ENCODE results near the gene SNX22. TPM values are rescaled to one million over a fixed set of nuclear protein-coding genes. Genes with fewer than 3 reads are reported as not detected.

SNX22 gene
- total and polyA plus RNA-seq, 2 of the 8 experiments (the other 6 are each of a cell fraction or from before 2014, with no cell fraction given): 4.9 TPM

- ChIA-PET CTCF (ENCODE audit: partially characterized antibody) (interaction anchor here (1.7 to 2.2 kb wide), 3 partner anchors 16 to 36 kb away, joined by 3 to 5 read pairs (median 4); no protein-coding TSS in a partner anchor), POLR2A (ENCODE audit: partially characterized antibody) (interaction anchor here (1.3 kb wide), 1 partner anchor 24 kb away, joined by 3 read pairs; the partner anchor contains the start of gene CIAO2A)
- Histone ChIP-seq H3K27me3 (replicated peaks in 1 of 4; ENCODE audit: control insufficient read depth in 3 of 4, extremely low read depth in 1 of 4, insufficient read depth in 3 of 4, low read length in 3 of 4) (no peaks in the 10 kb centered on the region), H3K4ac (replicated peaks; ENCODE audit: insufficient read length, low read depth, low read length) (no peak overlapping the region), H2BK120ac (replicated peaks; ENCODE audit: low read depth, low read length) (no peak overlapping the region), H3K79me2 (ENCODE audit: control insufficient read depth in 1 of 2, insufficient read depth in 2 of 2, low read length in 2 of 2) (no peaks in the 10 kb centered on the region), H2BK12ac (ENCODE audit: low read depth, low read length) (no peak overlapping the region), H2AK5ac (ENCODE audit: low read depth, low read length) (no peak overlapping the region), H2BK15ac (ENCODE audit: low read length) (no peak overlapping the region), H4K20me1 (replicated peaks in 1 of 2; ENCODE audit: control insufficient read depth in 1 of 2, insufficient read depth in 2 of 2, low read length in 2 of 2) (peaks cover 0 to 3% of the 10 kb centered on the region in 2 experiments), H3K4me2 (ENCODE audit: insufficient read depth in 1 of 2, low read depth in 2 of 2, low read length in 2 of 2) (no peak overlapping the region), H3K4me3 (ENCODE audit: extremely low read depth in 1 of 4, insufficient read depth in 2 of 4, low read depth in 3 of 4, low read length in 4 of 4) (no peak overlapping the region), H2BK5ac (ENCODE audit: low read depth, low read length) (no peak overlapping the region), H3K14ac (ENCODE audit: insufficient read length) (no peak overlapping the region), H3K9ac (replicated peaks in 1 of 4; ENCODE audit: extremely low read depth in 1 of 4, low read depth in 3 of 4, low read length in 3 of 4) (no peak overlapping the region), H2AFZ (ENCODE audit: low read length) (no peak overlapping the region), H4K5ac (ENCODE audit: insufficient read length, low read depth, low read length) (no peak overlapping the region), H2BK20ac (ENCODE audit: low read length) (no peak overlapping the region), H3K23me2 (ENCODE audit: low read depth, low read length) (no peaks in the 10 kb centered on the region), H3K56ac (replicated peaks; ENCODE audit: insufficient read length, low read depth, low read length) (no peak overlapping the region), H3K36me3 (ENCODE audit: control insufficient read depth in 2 of 4, insufficient read depth in 4 of 4, low read length in 3 of 4) (peaks cover 2 to 42% (median 10%) of the 10 kb centered on the region in 4 experiments; a peak in 6 of 8 replicates), H3K27ac (ENCODE audit: low read depth, low read length) (no peak overlapping the region), H4K8ac (ENCODE audit: extremely low read depth, insufficient read depth, low read length) (no peak overlapping the region), H3K4me1 (replicated peaks in 1 of 4; ENCODE audit: control insufficient read depth in 3 of 4, insufficient read depth in 4 of 4, low read length in 3 of 4) (no peaks in the 10 kb centered on the region), H3K9me3 (ENCODE audit: insufficient read depth in 2 of 2, low read depth in 1 of 2, low read length in 1 of 2) (no peaks in the 10 kb centered on the region), H3K79me1 (ENCODE audit: low read depth, low read length) (no peaks in the 10 kb centered on the region; the same call in 1 of the 2 replicates), H3K23ac (ENCODE audit: insufficient read length) (no peak overlapping the region), H3K18ac (ENCODE audit: extremely low read depth, low read length) (no peak overlapping the region), H4K91ac (replicated peaks; ENCODE audit: insufficient read length, low read length) (no peak overlapping the region)
- 92% methylated on average over 5 of the region's 5 CpGs; no CpG with 5 or more reads in 1 of the 2 experiments for WGBS, 2 experiments (ENCODE audit: extremely low coverage in 1 of 2, insufficient coverage in 1 of 2, insufficient read length in 1 of 2, insufficient replicate concordance in 2 of 2, low coverage in 1 of 2, low lambda C conversion rate in 2 of 2, missing lambda C conversion rate in 1 of 2)
- FAIRE-seq (no peak), DNase-seq (ENCODE audit: low read depth in 1 of 2, low spot score in 2 of 2) (no peak)
- no peak for TF ChIP-seq SP2 (IDR thresholded peaks at IDR 0.05; ENCODE audit: low read length)
- TF ChIP-seq ZNF274 (IDR thresholded peaks at IDR 0.05; ENCODE audit: borderline replicate concordance, extremely low read depth, low read length): no peak
- no peak for TF ChIP-seq HDAC2 (IDR thresholded peaks at IDR 0.05; ENCODE audit: borderline replicate concordance in 1 of 2, low read depth in 2 of 2, low read length in 2 of 2)
- no peak for TF ChIP-seq NANOG (IDR thresholded peaks at IDR 0.05; ENCODE audit: insufficient read depth, low read depth, low read length, poor library complexity, severe bottlenecking)
- TF ChIP-seq EZH2 (IDR thresholded peaks at IDR 0.05; ENCODE audit: low read depth, low read length, severe bottlenecking): no peak
- TF ChIP-seq, protein P1, sequence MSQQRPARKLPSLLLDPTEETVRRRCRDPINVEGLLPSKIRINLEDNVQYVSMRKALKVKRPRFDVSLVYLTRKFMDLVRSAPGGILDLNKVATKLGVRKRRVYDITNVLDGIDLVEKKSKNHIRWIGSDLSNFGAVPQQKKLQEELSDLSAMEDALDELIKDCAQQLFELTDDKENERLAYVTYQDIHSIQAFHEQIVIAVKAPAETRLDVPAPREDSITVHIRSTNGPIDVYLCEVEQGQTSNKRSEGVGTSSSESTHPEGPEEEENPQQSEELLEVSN (IDR thresholded peaks at IDR 0.05): no peak
Observed at GRCh38 chr15:64117759-64118487, 33.6 kb upstream of the SNX22 start.
